ENCODE measurements around the gene PIP5K1B. TPM values are rescaled to one million over a fixed set of nuclear protein-coding genes. Genes with fewer than 3 reads are reported as not detected.

PIP5K1B gene
- total RNA-seq, 1 experiment from 2014 or later: 0.20 TPM

- H3K9me2 ChIP-seq (ENCODE audit: insufficient read depth): no peaks in the 10 kb centered on the region
- no peak overlapping the region for H2AFZ ChIP-seq (ENCODE audit: low read depth, low read length, poor library complexity, severe bottlenecking)
- intact Hi-C loops (cut with micrococcal nuclease): no loop called here
- ATAC-seq (no peak), DNase-seq (ENCODE audit: low read depth, low spot score) (no peak)
- H3K9me3 ChIP-seq (ENCODE audit: control insufficient read depth in 1 of 2, insufficient read depth in 1 of 2, low read depth in 1 of 2, low read length in 2 of 2): no peaks in the 10 kb centered on the region
- no TSS peak for BruUV-seq (replicated peaks)
- TF ChIP-seq POLR2AphosphoS5 (IDR thresholded peaks at IDR 0.05; ENCODE audit: low read depth, low read length) (no peak), SRF (IDR thresholded peaks at IDR 0.05; ENCODE audit: low read depth) (no peak), ZNF274 (IDR thresholded peaks at IDR 0.05; ENCODE audit: low read depth, low read length) (no peak), ELF1 (IDR thresholded peaks at IDR 0.05; ENCODE audit: borderline replicate concordance, low read depth) (no peak), EGR1 (IDR thresholded peaks at IDR 0.05; ENCODE audit: low read depth) (no peak), SP1 (IDR thresholded peaks at IDR 0.05; ENCODE audit: low read depth) (no peak), CEBPB (IDR thresholded peaks at IDR 0.05; ENCODE audit: low read depth) (no peak), FOSL1 (IDR thresholded peaks at IDR 0.05; ENCODE audit: low read depth) (no peak), SIN3A (IDR thresholded peaks at IDR 0.05; ENCODE audit: low read depth) (no peak), RAD21 (IDR thresholded peaks at IDR 0.05; ENCODE audit: low read depth) (no peak), POLR2A (IDR thresholded peaks at IDR 0.05; ENCODE audit: borderline replicate concordance, extremely low read depth, insufficient read depth, insufficient read length) (no peak), JUND (IDR thresholded peaks at IDR 0.05) (no peak), TCF7L2 (IDR thresholded peaks at IDR 0.05; ENCODE audit: borderline replicate concordance, extremely low read depth, insufficient read depth, insufficient read length) (no peak), ZFX (IDR thresholded peaks at IDR 0.05) (no peak), CBX3 (IDR thresholded peaks at IDR 0.05; ENCODE audit: low read depth) (no peak), CTCF (IDR thresholded peaks at IDR 0.05 in 2 of 3, conservative IDR thresholded peaks at IDR 0.05 in 1 of 3; ENCODE audit: borderline replicate concordance in 1 of 3, insufficient read depth in 1 of 3, low read depth in 2 of 3, low read length in 2 of 3) (no peak), REST (IDR thresholded peaks at IDR 0.05; ENCODE audit: low read depth) (no peak)
- TF ChIP-seq, protein P1, sequence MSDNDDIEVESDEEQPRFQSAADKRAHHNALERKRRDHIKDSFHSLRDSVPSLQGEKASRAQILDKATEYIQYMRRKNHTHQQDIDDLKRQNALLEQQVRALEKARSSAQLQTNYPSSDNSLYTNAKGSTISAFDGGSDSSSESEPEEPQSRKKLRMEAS (IDR thresholded peaks at IDR 0.05): no peak
- TF ChIP-seq, protein P2, sequence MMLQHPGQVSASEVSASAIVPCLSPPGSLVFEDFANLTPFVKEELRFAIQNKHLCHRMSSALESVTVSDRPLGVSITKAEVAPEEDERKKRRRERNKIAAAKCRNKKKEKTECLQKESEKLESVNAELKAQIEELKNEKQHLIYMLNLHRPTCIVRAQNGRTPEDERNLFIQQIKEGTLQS (IDR thresholded peaks at IDR 0.05): no peak
- no peaks in the 10 kb centered on the region for H3K79me2 ChIP-seq (ENCODE audit: insufficient read depth, low read length)
- H3K4me1 ChIP-seq (ENCODE audit: control insufficient read depth in 1 of 2, insufficient read depth in 2 of 2, low read length in 2 of 2): no peaks in the 10 kb centered on the region
- H3K9ac ChIP-seq (ENCODE audit: low read length): no peak overlapping the region
- peaks cover 51% of the 10 kb centered on the region for H3K27me3 ChIP-seq (ENCODE audit: insufficient read depth, low read length)
- no peaks in the 10 kb centered on the region; the same call in 1 of the 2 replicates for H4K20me1 ChIP-seq (ENCODE audit: insufficient read depth)
- CTCF ChIA-PET: no interaction called here
- RAD21 ChIA-PET (ENCODE audit: low non-redundant PET in 1 of 2, low total read pairs in 2 of 2, uncharacterized antibody in 2 of 2, unreplicated experiment in 2 of 2): no interaction called here
- no peak overlapping the region for H3K4me3 ChIP-seq (replicated peaks in 1 of 2; ENCODE audit: low read depth in 1 of 2, low read length in 2 of 2)
- no peak overlapping the region for H3K4me2 ChIP-seq (ENCODE audit: low read length)
- no peak overlapping the region for H3K27ac ChIP-seq (ENCODE audit: low read depth, low read length)
- POLR2A ChIA-PET: no interaction called here
- H3K36me3 ChIP-seq (ENCODE audit: control insufficient read depth in 1 of 2, insufficient read depth in 2 of 2, low read length in 2 of 2): no peaks in the 10 kb centered on the region
Measured at GRCh38 chr9:68895741-68896478, 190.9 kb downstream of the PIP5K1B start.

Data from HCT116 (cell line).